B cell (primary cell): ENCODE measurements around the gene TMEM150C.

Experiments used
- CTCF ChIP-seq: fragments of 200-600 bp; IDR thresholded peaks from one replicate; pipeline ENCODE4 v1.8.0; 2022; ENCODE audit warnings: antibody characterized with exemption, mild to moderate bottlenecking
- EZH2 ChIP-seq: IDR thresholded peaks from 2 replicates; pipeline ENCODE4 v1.6.1; 2012; ENCODE audit warnings: borderline replicate concordance, low read depth, mild to moderate bottlenecking, moderate library complexity, low read length; ENCODE audit not compliant: insufficient read depth, poor library complexity, severe bottlenecking

DNA sequence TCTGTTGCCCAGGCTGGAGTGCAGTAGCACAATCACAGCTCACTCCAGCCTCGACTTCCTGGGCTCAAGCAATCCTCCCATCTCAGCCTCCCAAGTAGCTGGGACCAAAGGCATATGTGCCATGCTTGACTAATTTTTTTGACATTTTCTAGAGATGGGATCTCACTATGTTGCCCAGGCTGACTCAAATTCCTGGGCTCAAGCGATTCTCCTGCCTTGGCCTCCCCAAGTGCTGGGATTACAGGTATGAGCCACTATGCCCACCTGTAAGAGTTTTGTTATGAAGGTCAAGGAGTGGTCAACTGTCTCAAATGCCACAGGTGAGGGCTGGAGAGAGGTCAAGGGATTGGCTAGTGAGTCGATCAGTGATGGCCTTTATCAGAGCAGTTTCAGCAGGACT lies 32.5 kb downstream of the TMEM150C start:
- TF ChIP-seq CTCF: no peak
- no peak for TF ChIP-seq EZH2
